Fibroblast of gingiva (primary cell): ENCODE measurements around the gene FSIP1.

Experiments used
- DNase-seq: peaks from one replicate; pipeline ENCODE4 v3.0.0-alpha.2; 2011; ENCODE audit warnings: low read depth

Gene FSIP1

DNA sequence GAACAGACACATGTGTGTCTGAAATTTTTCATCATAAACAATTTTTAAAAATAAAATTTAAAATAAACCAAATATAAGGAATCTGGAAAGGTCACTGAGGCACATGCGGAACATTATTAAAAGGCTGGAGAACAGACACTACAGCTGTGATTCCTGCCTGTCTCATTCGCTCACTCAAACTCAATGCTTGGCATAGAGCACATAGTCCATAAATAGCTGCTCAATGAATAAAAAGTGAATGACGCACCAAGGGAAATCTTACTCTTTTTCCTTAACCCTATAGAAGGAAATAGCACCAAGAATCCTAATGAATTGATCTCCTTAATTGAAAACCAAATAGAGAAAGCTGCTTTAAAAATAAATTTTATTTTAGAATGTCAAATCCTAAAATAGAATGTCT, 98.4 kb downstream of the FSIP1 start:
- no peak for DNase-seq

DNA sequence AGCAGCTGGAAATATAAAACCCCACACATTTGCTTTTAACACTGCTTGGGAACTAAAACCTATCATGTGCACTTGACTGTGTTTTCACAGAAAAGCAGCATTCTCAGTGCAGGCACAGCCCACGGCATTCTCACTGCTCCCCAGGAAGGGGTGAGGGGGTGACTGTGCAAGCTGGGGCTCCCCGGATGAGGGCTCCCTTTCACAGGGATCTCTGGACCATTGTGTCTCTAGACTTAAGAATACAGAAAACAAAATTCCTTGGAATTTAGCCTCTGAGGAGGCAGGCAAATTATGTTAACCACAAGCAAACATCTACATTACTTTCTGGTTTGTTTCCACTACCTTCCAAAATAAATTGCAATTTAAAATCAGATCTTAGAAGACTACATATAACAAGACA, 100.3 kb downstream of the FSIP1 start:
- peak; percentile 15 for DNase-seq

DNA sequence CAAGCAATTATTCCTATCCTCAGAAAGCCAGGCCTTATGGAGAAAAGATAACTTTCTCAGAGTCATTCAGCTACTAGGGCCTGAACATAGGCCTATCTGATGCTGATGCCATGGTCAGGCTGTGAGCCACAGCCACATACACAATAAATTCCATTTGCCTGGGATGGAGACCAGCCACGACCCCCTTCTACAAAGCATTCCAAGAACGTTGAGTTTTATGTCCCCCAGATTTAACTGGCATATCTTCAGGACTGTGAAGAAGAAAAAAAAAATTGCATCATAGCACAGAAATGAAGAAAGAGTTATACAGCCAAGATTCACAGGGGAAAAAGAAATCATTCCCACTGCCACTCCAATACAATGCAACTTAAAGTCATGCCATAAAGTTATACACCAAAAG, 101.8 kb downstream of the FSIP1 start:
- peak; percentile 83 for DNase-seq

DNA sequence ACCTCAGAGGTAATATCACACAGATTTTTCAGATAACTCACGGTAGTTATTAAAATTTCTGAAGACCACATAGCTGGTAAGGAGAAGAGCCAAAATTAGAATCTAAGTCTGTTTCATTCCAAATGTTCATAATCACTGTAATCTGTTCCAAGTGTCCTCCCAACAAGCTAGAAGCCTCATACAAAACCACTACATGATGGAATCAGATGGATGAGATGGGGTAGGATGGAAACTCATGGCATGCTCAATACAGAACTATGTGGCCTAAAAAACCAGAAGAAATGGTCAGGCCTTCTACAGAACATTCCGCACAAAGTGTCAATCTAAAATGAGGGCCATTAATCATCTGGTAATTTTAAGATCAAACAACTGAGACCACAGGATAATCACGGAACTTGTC, 110.0 kb downstream of the FSIP1 start:
- no peak for DNase-seq

DNA sequence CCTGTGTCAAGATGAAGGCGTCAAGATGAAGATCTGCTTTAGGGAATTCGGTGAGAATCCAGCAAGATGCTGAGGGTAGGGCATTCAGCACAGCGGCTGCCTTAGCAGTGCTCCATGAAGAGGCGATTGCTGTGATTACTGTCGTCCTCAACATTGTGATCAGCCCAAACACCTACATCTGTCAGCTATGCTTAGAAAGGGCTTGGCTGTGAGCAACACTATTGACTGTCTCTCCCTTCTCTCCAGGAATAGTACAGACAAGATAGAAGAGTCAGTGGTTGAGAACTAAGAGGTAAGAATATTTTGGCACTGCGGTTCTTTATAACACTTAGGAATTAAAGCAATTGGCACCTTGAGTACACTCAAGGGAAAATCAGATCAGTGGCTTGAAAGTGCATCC, 110.5 kb downstream of the FSIP1 start:
- no peak for DNase-seq

DNA sequence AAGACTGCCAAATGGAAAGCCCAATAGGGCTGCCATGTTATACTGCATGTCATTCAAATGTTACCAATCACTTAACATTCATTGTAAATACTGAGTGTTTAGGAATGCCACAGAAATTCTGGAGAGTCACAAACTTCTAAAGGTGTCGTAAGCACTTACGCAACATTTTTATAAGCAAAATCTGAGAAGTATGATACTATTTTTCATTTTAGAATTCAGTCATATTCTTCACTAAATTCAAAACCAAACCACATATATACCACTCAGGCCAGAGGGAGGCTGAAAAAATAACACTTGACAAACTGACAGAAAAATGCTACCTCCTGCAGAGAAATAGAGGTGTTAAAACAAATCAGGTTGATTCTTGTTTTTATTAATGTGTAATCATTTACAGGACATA, 112.0 kb downstream of the FSIP1 start:
- peak; percentile 15 for DNase-seq

DNA sequence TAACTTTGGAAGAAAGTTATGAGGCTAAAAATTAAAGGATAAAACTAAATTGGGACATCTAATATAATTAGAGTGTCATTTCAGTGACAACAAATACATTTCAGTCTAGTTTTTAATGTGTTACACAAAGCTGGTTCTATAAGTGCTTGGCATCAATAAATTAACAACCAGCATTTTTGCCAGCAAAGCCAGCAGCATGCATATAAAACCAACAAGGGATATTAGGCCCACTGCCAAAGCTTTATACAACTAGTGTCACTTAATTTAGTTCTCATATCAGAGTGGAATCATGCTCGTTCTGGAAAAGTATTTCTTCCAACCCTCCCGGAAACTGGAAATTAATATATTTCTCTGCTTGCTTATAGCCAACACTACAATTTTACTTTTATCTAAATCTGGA, 113.0 kb downstream of the FSIP1 start:
- no peak for DNase-seq

DNA sequence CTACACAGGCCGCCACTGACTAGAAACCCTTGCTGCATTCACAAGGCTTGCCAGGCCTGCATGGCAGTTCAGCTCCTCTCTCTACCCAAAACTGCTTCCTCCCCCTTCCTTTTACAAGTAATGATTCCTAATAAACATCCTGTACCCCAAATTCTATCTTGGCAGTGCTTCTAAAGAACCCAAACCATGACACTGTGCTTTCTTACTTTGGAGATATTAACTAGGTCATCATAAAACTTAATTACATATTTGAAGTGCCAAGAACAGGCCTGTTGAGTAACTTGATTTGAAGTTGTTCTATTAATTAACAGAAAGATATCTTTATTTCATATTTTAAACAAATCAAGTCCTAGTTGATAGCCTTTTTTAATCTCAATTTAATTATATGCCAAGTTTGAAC, 113.4 kb downstream of the FSIP1 start:
- DNase-seq: no peak

DNA sequence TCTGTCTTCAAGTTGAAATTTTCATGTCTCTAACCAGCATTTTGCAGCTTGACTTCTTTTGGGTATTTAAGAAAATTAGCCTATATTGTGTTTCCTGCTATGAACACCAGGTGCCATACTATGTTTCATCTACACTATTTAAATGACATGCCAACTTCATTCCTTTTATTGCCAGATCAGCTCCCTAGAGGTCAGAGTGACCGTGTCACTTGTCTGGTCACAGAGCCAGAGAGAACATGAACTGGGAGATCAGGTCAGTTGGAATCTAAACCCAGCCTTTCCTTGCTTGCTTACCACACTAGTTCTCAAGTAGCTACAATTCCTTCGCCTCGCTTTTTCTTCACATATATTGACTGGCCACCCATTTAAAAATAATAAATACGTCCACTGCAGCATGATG, 114.2 kb downstream of the FSIP1 start:
- DNase-seq: no peak

DNA sequence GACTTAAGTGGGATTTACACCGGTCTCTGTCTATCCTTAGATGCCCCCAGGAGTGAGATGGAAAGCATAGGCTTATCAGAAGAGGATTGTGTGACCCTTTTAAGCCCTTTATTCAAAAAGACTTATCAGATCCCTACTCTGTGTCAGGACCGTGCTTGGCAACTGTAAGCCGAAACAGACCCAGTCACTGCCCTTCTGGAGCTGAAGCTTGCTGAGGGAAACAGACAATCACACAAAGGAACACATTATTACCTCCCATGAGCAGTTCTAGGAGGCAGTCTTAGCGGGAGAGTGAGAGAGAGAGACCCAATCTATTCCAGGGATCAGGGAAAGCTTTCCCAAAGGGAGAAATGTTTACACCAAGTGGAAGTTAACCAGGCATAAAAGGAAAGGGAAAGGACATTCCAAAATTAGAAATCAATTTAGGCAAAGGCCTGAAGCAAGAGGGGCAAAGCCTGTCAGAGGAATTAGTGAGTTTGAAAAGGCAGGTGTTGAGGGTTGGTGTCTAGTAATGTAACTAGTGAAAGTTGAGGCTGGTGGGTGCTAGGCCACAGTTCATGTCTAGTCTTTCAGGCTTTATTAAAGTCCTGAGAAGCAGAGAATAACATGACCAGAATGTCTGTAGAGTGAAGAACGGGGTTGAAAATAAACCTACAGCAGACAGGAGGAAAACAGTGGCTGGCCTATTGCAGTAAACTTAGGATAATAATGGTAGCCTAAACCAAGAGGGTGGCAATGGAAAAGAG, 115.1 kb downstream of the FSIP1 start:
- no peak for DNase-seq

DNA sequence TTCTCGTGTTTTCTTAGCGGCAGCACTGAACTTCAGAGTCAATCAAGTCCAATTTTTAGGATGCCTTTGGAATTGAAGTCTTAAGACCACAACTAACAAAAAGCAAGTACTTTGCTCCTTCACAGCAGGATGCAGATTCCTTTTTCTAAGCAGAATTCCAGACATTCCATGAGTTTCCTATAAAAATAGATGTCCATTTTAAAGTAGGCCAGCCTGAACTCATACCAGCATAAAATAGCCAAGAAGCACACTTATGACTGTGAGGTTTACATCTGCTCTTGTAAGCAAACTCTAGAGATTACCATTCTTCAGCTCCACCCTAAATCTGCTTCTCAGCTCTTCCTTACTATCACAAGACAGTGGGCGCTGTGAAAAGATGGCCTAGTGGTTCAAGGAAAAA, 116.0 kb downstream of the FSIP1 start:
- peak; percentile 41 for DNase-seq

DNA sequence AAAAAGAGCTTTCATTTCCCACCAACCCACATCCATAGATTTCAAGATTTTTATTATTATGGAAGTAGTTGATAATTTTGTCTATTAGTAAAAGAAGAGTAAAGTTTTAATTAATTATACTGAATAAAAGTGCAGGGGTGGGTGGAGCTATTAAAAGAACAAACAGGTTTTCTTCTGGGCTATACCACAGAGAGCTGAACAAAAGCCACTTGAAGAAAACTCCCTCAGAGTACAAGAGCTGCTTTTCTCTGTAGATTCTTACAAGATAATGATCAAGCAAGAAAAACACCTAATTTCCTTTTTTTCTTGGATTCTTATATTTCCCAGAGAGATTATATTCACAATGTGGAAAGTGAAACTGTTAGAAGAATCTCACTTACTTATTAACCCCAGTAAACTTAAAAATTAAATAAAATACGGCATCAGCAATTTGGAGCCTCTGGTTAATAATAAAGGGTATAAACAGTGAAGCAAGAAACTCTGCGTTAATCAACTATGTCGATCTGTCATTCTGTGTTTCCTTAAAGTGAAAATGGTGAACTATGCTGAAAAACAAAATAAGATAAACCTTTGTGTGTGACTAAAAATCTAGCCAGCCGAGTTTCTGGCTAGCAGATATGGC, 116.9 kb downstream of the FSIP1 start:
- DNase-seq: no peak

DNA sequence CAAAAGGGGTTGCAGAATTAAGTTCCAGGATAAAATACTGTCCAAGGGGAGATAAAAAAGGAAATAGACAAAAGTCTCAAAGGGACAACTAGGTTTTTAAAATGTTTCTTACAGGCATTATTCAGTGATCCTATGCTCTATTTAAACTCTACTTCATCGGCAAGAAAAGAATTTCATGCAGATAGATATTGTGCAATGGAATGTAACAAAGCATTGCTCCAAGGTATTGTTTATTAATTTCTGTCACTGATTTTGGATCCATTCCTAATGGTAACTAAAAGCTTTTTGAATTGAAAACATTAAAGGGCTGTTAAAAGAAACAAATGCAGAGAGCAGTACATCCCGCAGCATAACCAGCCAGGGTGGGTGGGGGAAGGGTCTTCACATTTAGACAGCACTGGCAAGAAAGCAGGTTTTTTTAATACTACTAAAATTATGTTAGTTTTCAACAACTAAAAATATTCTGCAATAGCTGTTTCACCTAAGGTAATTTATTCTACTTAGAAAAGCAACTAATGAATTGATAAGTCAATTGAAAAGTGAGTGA, 118.9 kb downstream of the FSIP1 start:
- peak; percentile 27 for DNase-seq

DNA sequence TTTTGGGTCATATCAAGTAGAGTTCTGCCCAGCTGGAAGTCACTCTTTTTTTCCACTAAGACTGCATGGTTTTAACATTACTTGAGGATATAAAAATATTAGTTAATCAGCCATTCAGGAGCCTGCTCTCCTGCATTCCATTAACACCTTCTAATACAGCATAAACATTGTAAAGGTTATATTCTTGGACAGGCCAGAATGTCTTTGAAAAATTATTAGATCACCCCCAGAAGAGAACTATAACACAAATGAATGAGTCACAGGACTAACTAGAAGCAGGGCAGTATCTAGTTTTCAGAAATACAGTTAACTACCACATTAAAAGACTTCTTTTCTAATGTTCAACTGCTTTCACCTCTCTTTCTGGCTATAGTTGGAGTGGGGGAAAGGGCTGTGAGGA, 120.9 kb downstream of the FSIP1 start:
- DNase-seq: no peak

DNA sequence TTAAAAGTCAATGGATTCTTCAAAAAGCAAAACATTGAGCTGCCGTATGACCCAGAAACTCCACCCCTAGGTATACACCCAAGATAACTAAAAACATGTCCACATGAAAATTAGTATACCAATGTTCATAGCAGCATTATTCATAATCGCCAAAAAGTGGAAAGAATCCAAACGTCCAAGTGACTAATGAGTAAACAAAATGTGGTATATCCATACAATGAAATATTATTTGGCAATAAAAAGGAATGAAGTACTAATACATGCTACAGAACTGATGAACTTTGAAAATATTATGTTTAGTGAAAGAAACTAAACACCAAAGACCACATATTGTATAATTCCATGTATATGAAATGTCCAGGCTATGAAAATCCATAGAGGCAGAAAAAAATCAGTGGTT, 123.9 kb downstream of the FSIP1 start:
- DNase-seq: no peak

DNA sequence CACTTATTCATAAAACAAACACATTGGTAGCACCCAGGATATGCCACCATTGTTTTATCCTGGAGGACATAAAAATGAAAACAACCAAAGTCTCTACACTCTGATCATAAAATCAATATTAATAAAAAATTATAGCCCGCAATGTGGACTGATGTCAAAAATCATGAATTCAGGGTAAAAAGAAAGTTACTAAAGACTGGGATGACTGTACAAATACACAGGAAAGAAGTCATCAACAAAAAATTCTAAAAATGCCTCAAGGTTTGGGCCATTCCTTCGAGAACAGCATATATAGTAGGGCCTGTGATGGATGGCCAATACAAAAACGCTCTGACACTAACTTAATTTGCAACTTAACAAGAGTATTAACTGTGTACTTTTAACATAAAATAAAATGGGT, 125.0 kb downstream of the FSIP1 start:
- peak; percentile 23 for DNase-seq

DNA sequence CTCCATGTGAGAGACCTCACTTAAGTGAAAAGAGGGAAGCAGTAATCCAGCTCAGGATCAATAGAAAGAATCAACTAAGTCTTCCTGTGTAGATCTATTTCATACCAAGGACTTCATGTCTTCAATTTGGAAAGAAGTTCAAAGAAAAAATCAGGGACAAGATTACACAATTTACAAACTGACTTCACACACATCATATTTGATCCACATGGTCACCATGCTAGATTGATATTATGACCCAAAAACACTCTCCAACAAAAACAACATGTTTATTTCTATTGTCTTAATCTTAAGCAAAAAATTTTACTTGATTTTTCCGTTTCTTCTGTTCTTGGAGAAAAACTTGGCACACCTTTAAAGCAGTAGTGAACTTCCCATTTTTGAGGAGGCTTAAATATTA, 125.5 kb downstream of the FSIP1 start:
- peak; percentile 58 for DNase-seq

DNA sequence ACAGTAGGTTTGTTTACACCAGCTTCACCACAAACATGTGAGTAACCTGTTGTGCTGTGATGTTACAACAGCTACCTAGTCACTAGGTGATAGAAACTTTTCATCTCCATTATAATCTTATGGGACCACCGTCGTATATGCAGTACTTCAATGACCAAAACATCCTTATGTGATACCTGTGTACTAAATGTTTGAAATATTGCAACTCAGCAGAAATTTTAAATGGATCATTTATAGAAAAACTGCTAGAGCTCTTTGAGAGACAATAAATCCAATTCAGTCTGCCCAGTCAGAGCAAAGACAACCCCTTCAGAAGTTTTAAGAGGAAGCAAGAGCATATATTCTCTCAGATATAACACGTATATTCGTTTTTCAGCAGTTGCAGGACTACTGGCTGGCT, 128.3 kb downstream of the FSIP1 start:
- DNase-seq: no peak

DNA sequence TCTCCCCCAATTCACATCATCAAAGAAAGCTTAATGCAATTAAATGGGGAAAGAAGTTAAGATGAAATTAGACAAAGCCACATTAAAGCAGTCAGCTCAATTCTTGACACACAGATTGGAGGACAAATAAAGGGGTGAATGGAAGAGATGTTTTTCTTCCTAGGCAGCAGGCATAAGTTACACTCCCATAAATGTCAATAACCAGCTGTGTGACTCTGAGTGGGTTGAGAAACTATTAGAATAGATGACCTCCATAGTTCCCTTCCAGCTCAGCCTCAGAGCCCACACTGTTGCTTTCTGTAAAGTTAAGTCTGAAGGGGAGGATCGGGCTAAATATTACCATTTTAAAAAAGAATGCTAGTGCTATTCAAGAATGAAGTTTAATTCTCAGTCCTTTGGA, 130.8 kb downstream of the FSIP1 start:
- no peak for DNase-seq

DNA sequence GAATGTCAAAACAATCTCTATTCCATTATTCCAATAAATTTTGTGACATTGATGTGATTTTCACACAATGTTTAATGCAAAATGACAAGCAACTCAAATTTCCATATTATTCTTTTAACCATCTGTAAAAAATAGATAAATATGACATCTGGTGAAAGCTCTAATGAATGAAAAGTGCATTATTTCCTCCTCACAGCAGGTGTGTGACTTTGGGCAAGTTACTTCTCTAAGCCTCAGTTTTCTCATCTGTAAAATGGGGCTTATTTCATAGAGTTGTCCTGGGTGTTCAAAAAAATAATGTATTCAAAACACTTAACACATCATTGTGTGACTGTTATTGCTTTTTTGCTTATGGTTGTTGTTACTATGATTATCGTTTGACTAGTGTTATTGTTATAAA, 131.3 kb downstream of the FSIP1 start:
- no peak for DNase-seq

DNA sequence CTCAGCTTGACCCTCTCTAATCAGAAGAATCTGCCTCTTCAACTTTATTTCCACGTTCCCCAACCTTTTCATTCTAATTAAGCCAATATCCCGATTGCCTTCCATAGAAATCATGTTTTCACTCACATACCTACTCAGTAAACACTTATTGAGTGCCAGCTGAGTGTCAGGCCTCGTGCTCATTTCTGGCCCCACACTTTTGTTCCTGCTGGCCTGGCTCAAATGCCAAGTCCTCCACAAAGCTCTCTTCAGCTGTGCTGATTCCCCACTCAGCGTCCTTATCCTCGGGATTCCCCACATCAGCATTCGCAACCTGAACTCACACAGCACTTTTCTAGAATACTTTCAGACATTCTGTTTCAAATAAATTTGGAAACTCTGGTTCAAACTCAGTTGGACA, 132.9 kb downstream of the FSIP1 start:
- DNase-seq: no peak

DNA sequence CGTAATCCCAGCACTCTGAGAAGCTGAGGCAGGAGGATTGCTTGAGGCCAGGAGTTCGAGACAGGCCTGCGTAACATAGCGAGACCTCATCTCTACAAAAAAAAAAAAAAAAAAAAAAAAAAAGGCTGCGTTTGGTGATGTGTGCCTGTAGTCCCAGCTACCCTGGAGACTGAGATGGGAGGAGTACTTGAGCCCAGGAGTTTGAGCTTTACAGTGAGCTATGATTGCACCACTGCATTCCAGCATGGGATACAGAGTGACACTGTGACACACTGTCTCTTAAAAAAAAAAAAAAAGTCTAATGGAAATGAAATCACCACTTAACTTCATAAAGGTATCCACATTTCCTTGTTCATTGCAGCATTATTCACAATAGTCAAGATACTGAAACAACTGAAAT, 136.2 kb downstream of the FSIP1 start:
- DNase-seq: no peak

DNA sequence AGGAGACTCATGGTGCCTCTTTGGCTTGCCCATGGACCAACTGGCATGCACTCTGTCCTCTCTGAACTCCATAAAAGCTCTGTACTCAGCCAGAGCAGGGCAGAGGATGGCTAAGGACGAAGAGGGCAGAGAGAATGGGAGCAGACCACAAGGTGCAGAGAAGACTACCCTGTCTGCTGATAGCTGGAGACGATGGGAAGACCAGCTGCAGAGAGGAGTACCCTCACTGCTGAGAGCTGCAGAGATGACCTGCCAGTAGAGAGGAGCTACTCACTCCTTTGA, 136.7 kb downstream of the FSIP1 start:
- DNase-seq: no peak
